NCI-H1436 treated with DMSO at 0.1 percent for 48 hours (cell line): ENCODE results near the gene IRF8.
"Not testable (repeated sequence)": the region's sequence is repeated elsewhere in the genome, so short reads cannot be mapped to it uniquely, and the experiment has no call there.

Experiments used
- DNase-seq: peaks from one replicate; lab custom pipeline; 2025; lab: John Stamatoyannopoulos, UW

Gene IRF8

GRCh38 chr16:85894266-85894665 lies 4.7 kb upstream of the IRF8 start:
- DNase-seq = no peak

- no peak for DNase-seq
These were observed 1.6 kb upstream of the IRF8 start for GRCh38 chr16:85897382-85897781.

GRCh38 chr16:85899444-85899843 lies 482 bp downstream of the IRF8 start:
- no peak for DNase-seq

GRCh38 chr16:85900027-85900792 lies 1.2 kb downstream of the IRF8 start:
- DNase-seq = no peak

- DNase-seq = no peak
These were observed 2.1 kb downstream of the IRF8 start for GRCh38 chr16:85901110-85901509.

GRCh38 chr16:85901773-85902365 lies 2.9 kb downstream of the IRF8 start:
- no peak for DNase-seq

- DNase-seq = no peak
These were observed 3.6 kb downstream of the IRF8 start for GRCh38 chr16:85902366-85903155.

- DNase-seq = no peak
These were observed 4.6 kb downstream of the IRF8 start for GRCh38 chr16:85903559-85903958.

GRCh38 chr16:85905110-85906095 lies 6.4 kb downstream of the IRF8 start:
- no peak for DNase-seq

- no peak for DNase-seq
These were observed 7.4 kb downstream of the IRF8 start for GRCh38 chr16:85906349-85906748.

GRCh38 chr16:85907231-85907630 lies 8.3 kb downstream of the IRF8 start:
- DNase-seq = not testable (repeated sequence)

- no peak for DNase-seq
These were observed 9.5 kb downstream of the IRF8 start for GRCh38 chr16:85908444-85908843.

GRCh38 chr16:85908889-85909589 lies 10.1 kb downstream of the IRF8 start:
- DNase-seq = no peak

- no peak for DNase-seq
These were observed 11.2 kb downstream of the IRF8 start for GRCh38 chr16:85909932-85910853.

GRCh38 chr16:85910854-85911247 lies 11.9 kb downstream of the IRF8 start:
- DNase-seq = no peak

- no peak for DNase-seq
These were observed 12.4 kb downstream of the IRF8 start for GRCh38 chr16:85911251-85911930.

GRCh38 chr16:85912211-85912974 lies 13.4 kb downstream of the IRF8 start:
- DNase-seq = no peak

GRCh38 chr16:85913141-85913601 lies 14.2 kb downstream of the IRF8 start:
- no peak for DNase-seq
